ENCODE results near the gene SSTR3.

Gene SSTR3

DNA sequence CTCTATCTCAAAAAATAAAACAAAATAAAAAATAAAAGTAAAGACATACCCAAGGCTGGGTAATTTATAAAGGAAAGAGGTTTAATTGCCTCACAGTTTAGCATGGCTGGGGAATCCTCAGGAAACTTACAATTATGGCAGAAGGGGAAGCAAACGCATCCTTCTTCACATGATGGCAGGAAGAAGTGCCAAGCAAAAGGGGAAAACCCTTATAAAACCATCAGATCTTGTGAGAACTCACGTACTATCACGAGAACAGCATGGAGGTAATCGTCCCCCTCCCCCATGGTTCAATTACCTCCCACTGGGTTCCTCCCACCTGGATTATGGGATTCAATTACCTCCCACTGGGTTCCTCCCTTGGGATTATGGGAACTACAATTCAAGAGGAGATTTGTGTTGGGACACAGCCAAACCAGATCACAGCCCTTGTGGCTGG, 8.3 kb upstream of the SSTR3 start:
- Histone ChIP-seq H3K9ac (no peak overlapping the region), H3K9me3 (ENCODE audit: control insufficient read depth, low read length) (no peaks in the 10 kb centered on the region), H3K4me1 (no peaks in the 10 kb centered on the region), H3K27ac (no peak overlapping the region), H3K36me3 (ENCODE audit: control insufficient read depth, insufficient read depth, low read length) (no peaks in the 10 kb centered on the region), H3K27me3 (ENCODE audit: control insufficient read depth, insufficient read depth, low read length) (no peaks in the 10 kb centered on the region), H2AFZ (no peak overlapping the region), H3K79me2 (no peaks in the 10 kb centered on the region), H3K4me3 (ENCODE audit: low read depth, low read length) (no peak overlapping the region), H3K4me2 (ENCODE audit: low read length) (no peak overlapping the region)
- TF ChIP-seq CTCF (IDR thresholded peaks at IDR 0.05) = no peak

DNA sequence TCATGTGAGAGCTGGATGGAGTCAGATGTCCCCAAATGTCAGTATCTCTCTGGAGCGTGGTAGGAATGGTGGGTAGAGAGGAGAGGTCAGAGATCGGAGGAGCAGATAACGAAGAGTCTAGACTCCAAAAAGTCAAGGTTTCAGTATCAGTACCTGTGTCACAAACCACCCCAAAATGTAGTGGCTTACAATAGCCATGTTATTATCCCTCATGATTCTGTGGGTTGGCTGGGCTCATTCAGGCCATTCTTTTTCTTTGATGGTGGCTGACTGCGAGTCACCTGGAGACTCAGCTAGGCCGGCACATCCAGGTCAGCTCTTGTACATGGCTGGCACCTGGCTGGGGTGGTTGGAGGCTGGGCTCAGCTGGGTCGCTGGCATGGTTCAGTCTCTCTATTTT, 7.3 kb upstream of the SSTR3 start:
- Histone ChIP-seq H3K4me1 (no peaks in the 10 kb centered on the region), H3K79me2 (no peaks in the 10 kb centered on the region), H3K4me3 (ENCODE audit: low read depth, low read length) (no peak overlapping the region), H2AFZ (no peak overlapping the region), H3K36me3 (ENCODE audit: control insufficient read depth, insufficient read depth, low read length) (no peaks in the 10 kb centered on the region), H3K4me2 (ENCODE audit: low read length) (no peak overlapping the region), H3K27ac (no peak overlapping the region), H3K27me3 (ENCODE audit: control insufficient read depth, insufficient read depth, low read length) (no peaks in the 10 kb centered on the region), H3K9me3 (ENCODE audit: control insufficient read depth, low read length) (no peaks in the 10 kb centered on the region), H3K9ac (no peak overlapping the region)
- no peak for TF ChIP-seq CTCF (IDR thresholded peaks at IDR 0.05)

GRCh38 chr22:37218771-37219411, 6.6 kb upstream of the SSTR3 start:
- H3K27ac ChIP-seq = no peak overlapping the region

DNA sequence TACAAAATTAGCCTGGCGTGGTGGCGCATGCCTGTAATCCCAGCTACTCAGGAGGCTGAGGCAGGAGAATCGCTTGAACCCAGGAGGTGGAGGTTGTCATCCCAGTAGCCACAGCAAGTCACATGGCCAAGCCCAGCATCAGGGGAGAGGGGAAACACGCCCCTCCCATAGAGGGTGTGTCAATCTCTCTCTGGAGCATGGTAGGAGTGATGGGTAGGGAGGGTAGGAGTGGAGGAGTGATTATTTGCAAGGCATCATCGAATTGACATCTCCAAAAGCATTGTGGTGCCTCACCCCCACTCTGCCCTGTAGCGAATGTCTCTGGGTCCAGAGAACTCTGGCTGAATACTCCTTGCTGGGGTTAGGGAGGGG, 6.1 kb upstream of the SSTR3 start:
- H3K27ac ChIP-seq = no peak overlapping the region
- no peak for TF ChIP-seq CTCF (IDR thresholded peaks at IDR 0.05)

More at GRCh38 chr22:37218771-37219411, 6.6 kb upstream of the SSTR3 start:
- no peak overlapping the region for H2AFZ ChIP-seq
- no peaks in the 10 kb centered on the region for H3K36me3 ChIP-seq (ENCODE audit: control insufficient read depth, insufficient read depth, low read length)
- no peak overlapping the region for H3K4me2 ChIP-seq (ENCODE audit: low read length)
- TF ChIP-seq CTCF (IDR thresholded peaks at IDR 0.05) = no peak
- H3K4me1 ChIP-seq = no peaks in the 10 kb centered on the region
- H3K27me3 ChIP-seq (ENCODE audit: control insufficient read depth, insufficient read depth, low read length) = no peaks in the 10 kb centered on the region
- no peak overlapping the region for H3K4me3 ChIP-seq (ENCODE audit: low read depth, low read length)
- H3K79me2 ChIP-seq = no peaks in the 10 kb centered on the region
- H3K9ac ChIP-seq = no peak overlapping the region
- H3K9me3 ChIP-seq (ENCODE audit: control insufficient read depth, low read length) = no peaks in the 10 kb centered on the region

DNA sequence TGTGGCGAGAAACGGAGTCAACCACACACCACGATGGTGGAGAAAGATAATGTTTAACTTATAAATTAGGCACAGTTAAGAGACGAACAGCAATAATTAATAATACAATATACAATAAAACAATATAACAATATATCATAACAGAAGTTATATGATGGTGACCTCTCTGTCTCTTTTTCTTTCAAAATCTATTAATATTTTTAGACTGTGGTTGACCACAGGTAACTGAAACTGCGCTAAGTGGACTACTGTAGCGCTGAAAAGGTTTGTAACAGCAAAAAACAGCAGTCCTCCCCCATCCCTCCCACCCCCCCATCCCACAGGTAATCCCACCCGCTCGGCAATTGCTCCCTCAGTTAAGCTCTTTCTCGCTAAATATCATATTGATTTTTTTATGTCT, 3.6 kb upstream of the SSTR3 start:
- no peaks in the 10 kb centered on the region for H3K27me3 ChIP-seq (ENCODE audit: control insufficient read depth, insufficient read depth, low read length)
- H3K9me3 ChIP-seq (ENCODE audit: control insufficient read depth, low read length) = no peaks in the 10 kb centered on the region
- H3K79me2 ChIP-seq = no peaks in the 10 kb centered on the region
- H3K4me1 ChIP-seq = no peaks in the 10 kb centered on the region
- H2AFZ ChIP-seq = no peak overlapping the region
- TF ChIP-seq CTCF (IDR thresholded peaks at IDR 0.05) = no peak
- no peaks in the 10 kb centered on the region for H3K36me3 ChIP-seq (ENCODE audit: control insufficient read depth, insufficient read depth, low read length)
- no peak overlapping the region for H3K27ac ChIP-seq
- no peak overlapping the region for H3K9ac ChIP-seq
- no peak overlapping the region for H3K4me3 ChIP-seq (ENCODE audit: low read depth, low read length)
- no peak overlapping the region for H3K4me2 ChIP-seq (ENCODE audit: low read length)

More for the DNA sequence above, 6.1 kb upstream of the SSTR3 start:
- Histone ChIP-seq H3K9ac (no peak overlapping the region), H3K9me3 (ENCODE audit: control insufficient read depth, low read length) (no peaks in the 10 kb centered on the region), H3K4me1 (no peaks in the 10 kb centered on the region), H2AFZ (no peak overlapping the region), H3K4me2 (ENCODE audit: low read length) (no peak overlapping the region), H3K27me3 (ENCODE audit: control insufficient read depth, insufficient read depth, low read length) (no peaks in the 10 kb centered on the region), H3K4me3 (ENCODE audit: low read depth, low read length) (no peak overlapping the region), H3K79me2 (no peaks in the 10 kb centered on the region), H3K36me3 (ENCODE audit: control insufficient read depth, insufficient read depth, low read length) (no peaks in the 10 kb centered on the region)
